A549 (cell line): ENCODE results near the gene PTPN1. TPM values are rescaled to one million over a fixed set of nuclear protein-coding genes. Genes with fewer than 3 reads are reported as not detected.
A peak's percentile ranks its signal among the peaks of the same experiment; 100 is the strongest.

Source experiments
- ATAC-seq, 2 experiments: fragments of 200-7000 bp in 1 of 2; fragments of >200 bp in 1 of 2; cut with Nextera tagmentation in 1 of 2; cut with Tn5 transposase in 1 of 2; 3 replicates each; pipeline versions ENCODE4 v1.8.0 to v1.9.1; 2018 to 2020; ENCODE audit warnings: mild to moderate bottlenecking in 1 of 2, moderate library complexity in 1 of 2
- CTCF ChIA-PET: fragments of 300-600 bp; sonication (Branson Sonifier 250); formaldehyde crosslinking; extraction: SDS; loops from one replicate; lab custom pipeline; 2021; ENCODE audit warnings: antibody characterized with exemption, inconsistent platforms; lab: Yijun Ruan, JAX
- POLR2A ChIA-PET: fragments of 350-600 bp; formaldehyde crosslinking; extraction: SDS; loops from one replicate; lab custom pipeline; 2021; ENCODE audit warnings: antibody characterized with exemption, inconsistent platforms; lab: Yijun Ruan, JAX
- DNase-seq, 2 experiments: peaks; one replicate each; pipeline versions ENCODE4 v3.0.0 to v3.0.0-alpha.2; 2011 to 2016; ENCODE audit warnings: low read depth in 1 of 2, low spot score in 1 of 2
- FAIRE-seq: peaks from 2 replicates; lab custom pipeline; 2011; peaks lifted over from hg19 to GRCh38; lab: Jason Lieb, UNC
- H3K27ac ChIP-seq, 2 experiments: fragments of >200 bp; sonication (Bioruptor Twin); formaldehyde crosslinking; 3 replicates each; pipeline ENCODE4 v1.5.1; 2016 to 2017
- H3K4me1 ChIP-seq: fragments of >200 bp; sonication (Bioruptor Twin); formaldehyde crosslinking; 3 replicates; pipeline ENCODE4 v1.6.1; 2016
- H3K4me2 ChIP-seq: fragments of >200 bp; sonication (Bioruptor Twin); formaldehyde crosslinking; 3 replicates; pipeline ENCODE4 v1.6.1; 2016
- H3K4me3 ChIP-seq: fragments of >200 bp; sonication (Bioruptor Twin); formaldehyde crosslinking; 3 replicates; pipeline ENCODE4 v1.5.1; 2016
- H3K9me3 ChIP-seq: fragments of >200 bp; sonication (Bioruptor Twin); formaldehyde crosslinking; 3 replicates; pipeline ENCODE4 v1.6.1; 2016
- ATOH8 ChIP-seq: fragments of 250-450 bp; sonication (Bioruptor Pico); IDR thresholded peaks from 2 replicates; pipeline ENCODE4 v1.5.0; 2020; ENCODE audit warnings: low read depth, mild to moderate bottlenecking, moderate library complexity
- CEBPB ChIP-seq, 2 experiments: fragments of >200 bp in 1 of 2; sonication (Bioruptor Twin) in 1 of 2; formaldehyde crosslinking in 1 of 2; IDR thresholded peaks; 2 replicates each; pipeline ENCODE4 v1.6.1; 2012 to 2016
- CTCF ChIP-seq: fragments of >200 bp; sonication (Bioruptor Twin); formaldehyde crosslinking; IDR thresholded peaks from 3 replicates; pipeline ENCODE4 v1.5.1; 2016
- FOSL2 ChIP-seq, 2 experiments: fragments of 450-650 bp in 1 of 2; fragments of >200 bp in 1 of 2; sonication (Bioruptor Twin) in 1 of 2; formaldehyde crosslinking; IDR thresholded peaks; 2 replicates each; pipeline versions ENCODE4 v1.5.0 to v1.6.1; 2016 to 2020; ENCODE audit warnings: mild to moderate bottlenecking in 1 of 2, moderate library complexity in 1 of 2
- FOXS1 ChIP-seq: fragments of 250-450 bp; sonication (Bioruptor Pico); IDR thresholded peaks from 2 replicates; pipeline ENCODE4 v1.5.0; 2020; ENCODE audit warnings: mild to moderate bottlenecking, moderate library complexity
- HOXB5 ChIP-seq: fragments of 250-450 bp; sonication (Bioruptor Pico); IDR thresholded peaks from 2 replicates; pipeline ENCODE4 v1.5.0; 2020; ENCODE audit warnings: mild to moderate bottlenecking, moderate library complexity
- JUN ChIP-seq, 2 experiments: fragments of >200 bp; sonication (Bioruptor Twin); formaldehyde crosslinking; IDR thresholded peaks; 2 replicates in 1 of 2; 3 replicates in 1 of 2; pipeline ENCODE4 v1.6.1; 2016 to 2017
- MAX ChIP-seq: IDR thresholded peaks from 2 replicates; pipeline ENCODE4 v1.6.1; 2012
- MAZ ChIP-seq: fragments of 150-350 bp; IDR thresholded peaks from 2 replicates; pipeline ENCODE4 v1.6.1; 2014; ENCODE audit warnings: antibody characterized with exemption, low read depth, low read length, borderline replicate concordance
- MYC ChIP-seq: IDR thresholded peaks from 2 replicates; pipeline ENCODE4 v1.6.1; 2012; ENCODE audit warnings: mild to moderate bottlenecking, inconsistent platforms, low read length, improper control_type of control experiment, borderline replicate concordance
- NR3C1 ChIP-seq: fragments of >200 bp; sonication (Bioruptor Twin); formaldehyde crosslinking; IDR thresholded peaks from 3 replicates; pipeline ENCODE4 v1.6.1; 2017
- PBX3 ChIP-seq: IDR thresholded peaks from 2 replicates; pipeline ENCODE4 v1.6.1; 2012
- RAD21 ChIP-seq, 2 experiments: fragments of >200 bp in 1 of 2; sonication (Bioruptor Twin) in 1 of 2; formaldehyde crosslinking in 1 of 2; IDR thresholded peaks in 1 of 2; conservative IDR thresholded peaks in 1 of 2; 2 replicates in 1 of 2; 3 replicates in 1 of 2; pipeline ENCODE4 v1.6.1; 2012 to 2018; ENCODE audit warnings: inconsistent platforms in 1 of 2
- SMC3 ChIP-seq: fragments of >200 bp; sonication (Bioruptor Twin); formaldehyde crosslinking; IDR thresholded peaks from 3 replicates; pipeline ENCODE4 v1.6.1; 2018; ENCODE audit warnings: inconsistent platforms
- USF2 ChIP-seq: fragments of 450-650 bp; IDR thresholded peaks from 2 replicates; pipeline ENCODE4 v1.6.1; 2014; ENCODE audit warnings: antibody characterized with exemption
- ZC3H11A ChIP-seq: fragments of 450-650 bp; IDR thresholded peaks from 2 replicates; pipeline ENCODE4 v1.6.1; 2014; ENCODE audit warnings: antibody characterized with exemption, mild to moderate bottlenecking
- WGBS: methylation state at CpG from one replicate; pipeline ENCODE4 v1.1.6; 2017; ENCODE audit errors: missing lambda C conversion rate; 5-methylcytosine and 5-hydroxymethylcytosine counted together
- polyA plus RNA-seq, 4 experiments: library from polyadenylated mRNA; depleted of rRNA in 3 of 4; stranded (reverse); fragments of >200 nt; fragmentation: RNase III in 1 of 4; extraction: RNeasy Plus Mini Kit Qiagen cat#74134 plus additional on column Dnase treatment in 1 of 4; gene quantifications; 2 replicates in 3 of 4; 3 replicates in 1 of 4; pipeline ENCODE4 v1.2.3, GENCODE V29; 2011 to 2017

The PTPN1 gene
- polyA plus RNA-seq, 2 of the 4 experiments (the other 2 are of a cell fraction), result 23.2 to 24.3 TPM

- Histone ChIP-seq H3K4me3 (no peak overlapping the region), H3K4me2 (peak overlapping the region; percentile 46), H3K4me1 (peaks cover 62% of the 10 kb centered on the region), H3K27ac (peak overlapping the region; percentile 91 to 94), H3K9me3 (no peaks in the 10 kb centered on the region)
- 38% methylated on average over 12 of the region's 13 CpGs for WGBS
- FAIRE-seq (no peak), ATAC-seq (peak; percentile 83 to 94), DNase-seq (peak; percentile 86 to 95)
- CTCF ChIA-PET, result interaction anchor here (0.6 to 16.2 kb wide), 27 partner anchors 10 to 355 kb away, joined by 3 to 322 read pairs (median 4); partner anchors contain the start of gene CEBPB
- TF ChIP-seq CTCF (peak; percentile 88), HOXB5 (CRISPR knock-in tag) (0 out of 2 replicates have a peak, but pooled peaks have one; percentile 42), CEBPB (IDR thresholded peaks at IDR 0.05) (no peak), RAD21 (conservative IDR thresholded peaks at IDR 0.05 in 1 of 2, IDR thresholded peaks at IDR 0.05 in 1 of 2) (peak; percentile 97 to 99), MAX (peak; percentile 42), FOSL2 (IDR thresholded peaks at IDR 0.05) (no peak), FOSL2 (CRISPR knock-in tag; IDR thresholded peaks at IDR 0.05) (peak; percentile 25; the same call in 1 of the 2 replicates), NR3C1 (no peak), MAZ (0 out of 2 replicates have a peak, but pooled peaks have one; percentile 63), SMC3 (peak; percentile 99)
- POLR2A ChIA-PET, result no interaction called here
These were observed 49.4 kb upstream of the PTPN1 start for GRCh38 chr20:50460608-50461267.

- H3K4me3 ChIP-seq, result no peak overlapping the region
- H3K4me2 ChIP-seq, result peak overlapping the region; percentile 19
- H3K4me1 ChIP-seq, result peaks cover 57% of the 10 kb centered on the region
- ATAC-seq, result no peak
- CTCF ChIA-PET, result interaction anchor here (0.6 to 16.2 kb wide), 21 partner anchors 9 to 341 kb away, joined by 3 to 322 read pairs (median 4); partner anchors contain the start of genes CEBPB and PEDS1
- FAIRE-seq, result no peak
- 67% methylated on average over 10 of the region's 10 CpGs for WGBS
- no peak for DNase-seq
- POLR2A ChIA-PET, result interaction anchor here (1.8 kb wide), 1 partner anchor 274 kb away, joined by 5 read pairs; no protein-coding TSS in a partner anchor
- no peak for TF ChIP-seq USF2
- TF ChIP-seq NR3C1, result no peak
- no peak for TF ChIP-seq HOXB5 (CRISPR knock-in tag)
- TF ChIP-seq ZC3H11A, result no peak
- TF ChIP-seq FOXS1, result no peak
- TF ChIP-seq ATOH8 (CRISPR knock-in tag), result no peak
- TF ChIP-seq MYC, result no peak
- TF ChIP-seq JUN (IDR thresholded peaks at IDR 0.05), result no peak
- no peak for TF ChIP-seq PBX3
- TF ChIP-seq RAD21 (conservative IDR thresholded peaks at IDR 0.05 in 1 of 2, IDR thresholded peaks at IDR 0.05 in 1 of 2), result no peak
- no peaks in the 10 kb centered on the region for H3K9me3 ChIP-seq
- H3K27ac ChIP-seq, result peak overlapping the region; percentile 91 to 94
These were observed 48.0 kb upstream of the PTPN1 start for GRCh38 chr20:50462093-50462690.
